Stimulated activated CD4-positive, alpha-beta T cell treated with anti-CD3 and anti-CD28 coated beads, TNF-alpha, amount 100 ng/mL, for 48 hours (primary cell): ENCODE results near the gene PPP1R3C.

Source experiments
- DNase-seq, 3 donors: peaks; one replicate each; pipeline ENCODE4 v3.0.0-alpha.2; 2020; ENCODE audit warnings: low read depth in 3 of 3

The PPP1R3C gene

DNA sequence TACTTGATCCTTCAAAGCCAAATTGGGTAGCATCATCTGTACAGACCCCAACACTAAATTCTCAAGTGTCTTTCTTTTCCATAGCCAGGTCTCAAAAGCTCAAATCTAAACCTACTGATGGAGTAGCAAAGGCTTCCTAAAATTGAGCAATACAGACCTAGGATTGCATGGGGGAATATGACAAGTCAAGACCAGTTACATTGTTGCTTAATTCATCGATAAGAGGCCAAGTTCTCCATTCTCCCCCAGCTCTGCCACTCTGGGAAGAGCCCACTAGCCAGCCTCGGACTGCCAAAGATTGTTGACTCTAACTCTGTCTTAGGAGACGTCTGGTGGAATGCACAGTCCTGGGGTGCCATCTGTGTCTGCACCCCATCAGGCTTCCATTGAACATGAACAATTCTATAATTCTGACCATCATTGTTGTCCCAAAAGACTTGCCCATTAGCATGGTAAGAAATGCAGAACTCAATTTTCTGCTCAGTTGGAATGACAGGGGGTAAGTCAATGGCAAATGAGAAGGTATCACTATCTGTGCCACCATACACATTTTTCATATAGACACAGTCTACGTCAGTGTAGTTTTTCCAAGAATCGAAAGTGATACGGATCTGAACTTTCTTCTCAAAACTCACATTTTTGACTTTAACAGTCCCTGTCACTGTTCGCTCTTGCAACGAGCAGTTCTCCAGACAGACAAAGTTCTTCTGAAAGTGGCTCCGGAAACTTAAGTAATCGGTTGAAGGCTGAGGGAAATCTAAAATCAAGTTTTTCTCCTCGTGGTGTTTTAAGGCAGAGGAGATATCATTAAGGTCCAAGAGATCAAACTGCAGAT, 2.9 kb downstream of the PPP1R3C start:
- no peak for DNase-seq

DNA sequence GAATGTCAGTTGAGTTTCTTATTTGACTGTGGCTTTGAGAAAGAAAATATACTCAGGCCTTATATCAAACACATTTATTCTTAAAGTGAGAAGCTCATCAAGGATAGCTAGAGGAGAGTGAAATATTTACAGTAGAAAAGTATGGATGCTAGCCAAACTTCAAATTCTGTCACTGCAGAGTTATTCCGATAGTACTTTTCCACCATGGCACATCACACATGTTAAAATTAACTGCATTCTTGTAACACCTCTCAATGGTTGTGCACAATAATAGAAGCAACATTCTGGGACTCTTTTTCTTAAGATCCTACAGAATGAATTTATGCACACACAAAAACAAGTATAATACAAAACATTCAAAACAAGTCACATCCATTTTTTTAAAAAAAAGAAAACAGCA, 4.5 kb downstream of the PPP1R3C start:
- no peak for DNase-seq

DNA sequence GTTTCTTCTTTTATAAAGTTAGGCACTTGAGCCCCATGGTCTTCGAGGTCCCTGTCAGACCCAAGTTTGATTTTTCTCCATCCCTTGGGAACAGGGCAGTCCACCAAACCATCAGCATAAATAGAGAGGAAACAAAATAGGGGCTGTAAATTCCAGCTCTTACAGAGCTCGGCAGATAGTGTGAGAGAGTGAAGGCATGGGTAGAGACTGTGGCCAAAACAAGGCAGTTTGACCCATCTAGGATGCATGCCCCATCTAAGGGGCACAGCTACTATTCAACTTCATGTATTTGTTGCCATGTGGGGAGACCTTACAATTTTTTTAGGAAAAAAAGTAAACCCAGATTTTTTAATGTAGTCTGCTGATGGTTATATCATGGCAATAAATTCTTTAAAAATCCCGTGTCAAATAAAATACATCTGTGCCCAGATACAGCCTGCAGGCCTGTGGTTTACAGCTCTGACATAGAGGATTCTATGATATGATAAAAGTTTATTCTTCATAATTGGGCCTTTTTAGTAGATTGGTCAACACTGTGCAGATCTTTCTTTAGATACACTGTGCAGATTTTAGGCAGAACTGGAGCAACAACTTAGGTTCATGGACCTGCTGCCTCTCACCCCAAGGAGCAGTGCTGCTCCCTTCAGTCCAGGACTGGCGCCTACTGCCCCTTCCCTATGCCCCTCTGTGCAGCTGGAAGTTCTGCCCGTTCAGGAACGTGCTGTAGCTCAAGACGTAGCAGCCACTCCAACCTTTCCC, 5.3 kb downstream of the PPP1R3C start:
- no peak for DNase-seq

GRCh38 chr10:91626936-91627335, 5.9 kb downstream of the PPP1R3C start:
- DNase-seq = no peak

GRCh38 chr10:91624633-91625032, 8.2 kb downstream of the PPP1R3C start:
- no peak for DNase-seq

DNA sequence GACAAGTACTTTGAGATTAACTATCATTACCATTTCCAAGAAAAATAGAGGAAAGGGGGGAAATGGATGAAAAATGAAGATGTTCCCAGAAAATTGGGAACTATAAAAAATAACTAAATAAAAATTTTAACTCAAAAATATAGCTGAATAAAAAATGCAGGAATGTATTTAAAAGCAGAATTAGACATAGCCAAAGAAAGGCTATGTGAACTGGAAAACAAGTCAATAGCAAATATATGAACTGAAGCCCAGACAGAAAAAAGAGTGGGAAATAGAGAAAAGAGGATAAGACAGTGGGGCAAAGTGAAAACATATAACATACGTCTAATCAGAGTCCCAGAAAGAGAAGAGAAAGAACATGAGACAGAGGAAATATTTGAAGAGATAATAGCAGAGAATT, 10.3 kb downstream of the PPP1R3C start:
- no peak for DNase-seq

- DNase-seq = no peak
These were observed 11.3 kb downstream of the PPP1R3C start for GRCh38 chr10:91621483-91622113.

- no peak for DNase-seq
These were observed 15.7 kb downstream of the PPP1R3C start for GRCh38 chr10:91617072-91617609.

DNA sequence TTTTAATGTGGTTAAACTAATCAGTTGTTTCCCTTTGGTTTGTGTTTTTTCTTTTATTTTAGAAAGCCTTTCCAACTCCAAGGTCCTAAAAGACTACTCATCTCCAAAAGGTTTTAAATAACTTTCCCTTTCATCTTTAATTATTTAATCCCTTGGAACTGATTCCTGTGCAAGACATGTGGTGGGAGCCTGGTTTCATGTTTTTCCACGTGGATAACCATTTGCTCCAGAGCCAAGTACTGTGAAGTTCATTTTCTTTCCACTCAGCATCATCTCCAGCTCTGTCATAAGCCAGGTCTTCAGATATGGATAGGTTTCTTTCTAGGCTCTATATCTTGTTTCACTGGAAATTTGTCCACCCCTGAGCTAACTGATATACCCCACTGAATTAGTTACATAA, 16.7 kb downstream of the PPP1R3C start:
- DNase-seq = no peak

DNA sequence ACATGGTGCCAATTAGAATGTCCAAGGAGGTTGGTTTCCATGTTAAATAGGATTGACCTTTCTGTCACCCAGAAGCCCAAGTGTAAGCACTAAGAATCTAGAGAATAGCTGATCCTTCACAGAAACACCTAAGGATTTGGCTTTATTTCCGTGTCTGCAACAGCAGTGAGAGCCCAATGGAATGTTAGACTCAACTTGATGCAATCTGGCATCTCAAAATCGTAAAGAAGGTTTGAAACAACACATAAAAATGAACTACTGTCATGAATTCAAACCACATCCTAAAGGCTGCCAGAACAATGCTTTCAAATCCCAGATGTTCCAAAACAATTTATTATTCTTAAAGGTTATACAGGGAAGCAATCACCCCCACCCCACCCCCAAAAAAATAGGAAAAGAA, 18.6 kb downstream of the PPP1R3C start:
- no peak for DNase-seq

- DNase-seq = no peak
These were observed 19.3 kb downstream of the PPP1R3C start for GRCh38 chr10:91613411-91614187.

GRCh38 chr10:91610919-91611318, 22.0 kb downstream of the PPP1R3C start:
- DNase-seq = no peak

DNA sequence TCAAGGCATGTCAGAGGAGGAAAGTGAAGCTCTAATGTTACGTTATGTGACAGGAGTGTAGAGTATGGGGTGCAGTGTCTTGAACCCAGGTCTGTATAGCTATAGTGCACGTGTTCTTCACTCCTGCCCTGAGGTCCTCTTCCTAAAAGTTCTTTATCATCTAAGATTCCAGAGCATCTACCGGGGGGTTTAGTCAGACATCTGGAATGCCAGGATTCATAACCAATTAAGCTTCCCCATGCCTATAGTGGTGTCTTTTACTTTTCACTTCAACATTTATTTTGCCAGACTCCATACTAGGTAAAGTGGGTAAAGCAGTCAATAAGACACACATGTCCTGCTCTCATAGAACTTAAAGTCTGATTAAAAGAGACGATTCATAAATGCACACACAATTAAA, 22.4 kb downstream of the PPP1R3C start:
- no peak for DNase-seq

GRCh38 chr10:91607646-91608403, 25.0 kb downstream of the PPP1R3C start:
- DNase-seq = no peak

DNA sequence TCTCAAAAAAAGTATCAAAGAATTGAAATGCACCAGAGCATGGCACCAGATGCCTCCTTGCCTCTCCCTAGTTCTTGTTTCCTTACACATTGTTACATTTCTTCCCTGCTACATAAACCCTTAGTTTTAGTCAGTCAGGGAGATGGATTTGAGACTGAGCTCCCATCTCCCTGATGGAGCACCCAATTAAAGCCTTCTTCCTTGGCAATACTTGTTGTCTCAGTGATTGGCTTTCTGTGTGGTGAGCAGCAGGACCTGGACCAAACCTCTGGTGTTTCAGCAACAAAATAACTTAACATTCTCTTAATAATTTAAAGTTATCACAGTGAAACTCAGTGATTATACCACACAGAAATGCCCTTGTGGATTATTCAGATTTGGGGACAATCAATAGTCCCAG, 26.9 kb downstream of the PPP1R3C start:
- DNase-seq = no peak

GRCh38 chr10:91604553-91605534, 28.0 kb downstream of the PPP1R3C start:
- DNase-seq = no peak

DNA sequence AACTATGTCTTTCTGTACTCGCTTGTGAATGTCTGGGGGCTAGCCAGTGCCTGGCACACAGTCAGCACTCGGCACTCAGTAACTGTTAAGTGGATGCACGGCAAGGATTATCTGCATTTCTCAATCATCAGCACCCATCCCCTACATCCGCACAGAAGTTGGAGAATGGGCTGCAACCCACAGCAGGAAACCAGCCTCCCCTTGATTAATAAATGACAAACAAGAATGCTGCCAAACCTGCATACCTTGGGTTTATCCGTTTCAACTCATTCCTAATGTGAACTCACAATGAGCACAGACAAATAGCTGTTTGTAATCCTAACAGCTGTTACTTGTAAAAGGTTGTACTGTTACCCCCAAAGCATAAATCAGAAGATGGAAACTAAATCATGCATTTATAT, 28.9 kb downstream of the PPP1R3C start:
- DNase-seq = no peak

DNA sequence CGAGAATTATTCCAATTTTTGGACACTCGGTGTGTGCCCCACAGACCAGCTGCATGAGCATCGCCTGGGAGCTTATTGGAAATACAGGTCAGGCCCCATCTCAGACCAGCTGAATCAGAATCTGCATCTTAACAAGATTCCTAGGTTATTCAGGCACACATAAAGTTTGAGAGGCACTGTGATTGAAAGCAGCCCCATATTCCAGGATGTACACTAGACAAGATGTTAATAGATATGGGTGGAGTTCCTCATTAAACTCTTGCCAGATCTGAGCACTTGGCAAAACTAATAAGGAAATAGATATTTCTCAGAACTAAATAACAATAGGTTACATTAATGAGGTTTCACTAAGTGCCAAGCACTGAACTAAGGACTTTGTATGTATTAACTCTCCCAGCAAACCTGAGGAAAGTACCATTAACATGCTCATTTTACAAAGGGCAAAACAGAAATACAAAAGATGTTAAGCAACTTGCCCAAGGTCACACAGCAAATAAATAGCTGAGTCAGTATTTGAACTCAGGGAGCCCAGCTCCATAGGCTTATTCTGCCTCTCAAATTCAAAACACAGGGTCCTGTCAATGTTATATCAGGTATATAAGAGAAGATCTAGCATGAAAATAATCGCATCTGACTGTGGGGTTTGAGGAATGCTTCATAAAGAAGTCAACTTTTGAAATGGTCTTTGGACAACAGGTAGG, 29.9 kb downstream of the PPP1R3C start:
- no peak for DNase-seq

GRCh38 chr10:91602449-91602848, 30.4 kb downstream of the PPP1R3C start:
- DNase-seq = no peak
